Inflammatory macrophage treated with lipopolysaccharide for 1 hour (primary cell): ENCODE results near the gene IL1RAPL1.

Source experiments
- DNase-seq, 2 donors: peaks; one replicate each; pipeline ENCODE4 v3.0.0-alpha.2; 2020 to 2022

The IL1RAPL1 gene

DNA sequence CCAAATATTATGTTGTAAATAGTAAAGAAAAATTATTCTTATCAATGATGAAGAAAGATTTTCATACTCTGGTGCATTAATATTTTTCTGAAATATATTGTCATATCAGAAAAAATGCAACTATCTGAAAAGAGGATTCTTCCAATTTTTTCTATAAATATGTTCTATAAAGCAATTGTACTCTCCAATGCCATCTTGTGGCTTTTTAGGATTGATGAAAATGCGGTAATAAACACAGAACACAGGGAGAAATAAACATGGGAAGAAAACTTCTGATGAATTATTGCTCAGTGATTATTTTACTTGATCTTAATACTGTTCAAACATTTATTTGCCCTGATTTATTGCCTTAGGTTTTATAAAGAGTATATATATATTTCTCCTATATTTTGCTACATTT is 215.4 kb downstream of the IL1RAPL1 start:
- DNase-seq: no peak

- no peak for DNase-seq
These were observed 248.7 kb downstream of the IL1RAPL1 start for GRCh38 chrX:28835991-28836390.

- no peak for DNase-seq
These were observed 256.6 kb downstream of the IL1RAPL1 start for GRCh38 chrX:28843817-28844216.

DNA sequence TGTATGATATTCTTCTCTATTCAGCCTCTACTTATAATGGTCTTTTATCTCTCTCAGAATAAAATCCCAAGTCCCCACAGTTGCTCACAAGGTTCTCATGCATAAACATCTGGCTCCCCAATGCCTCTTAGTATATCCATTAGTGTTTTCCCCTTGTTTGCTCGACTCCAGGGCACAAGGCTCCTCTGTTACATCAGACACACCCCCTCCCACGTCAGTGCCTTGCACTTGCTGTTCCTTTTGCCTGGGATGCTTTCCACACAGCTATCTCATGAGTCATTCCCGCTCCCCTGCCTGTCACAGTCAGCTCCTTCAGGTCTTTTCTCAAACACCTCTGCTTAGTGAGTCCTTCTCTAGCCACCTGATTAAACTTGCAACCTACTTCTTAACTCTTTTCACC is 260.2 kb downstream of the IL1RAPL1 start:
- no peak for DNase-seq

GRCh38 chrX:28848707-28849106 is 261.5 kb downstream of the IL1RAPL1 start:
- no peak for DNase-seq

DNA sequence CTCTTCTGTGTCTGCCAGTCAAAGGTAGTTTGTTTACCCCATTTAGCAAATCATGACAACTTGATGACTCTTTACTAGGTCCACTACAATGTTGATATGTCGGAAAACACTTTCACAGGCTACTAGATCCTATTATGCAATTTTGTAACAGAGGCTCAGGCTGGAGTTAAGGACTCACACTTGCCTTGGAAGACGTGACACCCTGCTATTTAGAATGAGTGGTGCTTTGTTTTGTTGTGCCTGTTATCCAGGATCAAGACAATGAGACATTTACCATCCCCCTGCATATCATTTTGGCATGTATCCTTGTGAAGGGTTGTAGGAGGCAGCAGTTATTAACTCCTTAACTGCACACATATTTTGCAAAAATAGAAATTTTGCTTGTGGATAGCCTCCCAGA is 263.7 kb downstream of the IL1RAPL1 start:
- DNase-seq: no peak

DNA sequence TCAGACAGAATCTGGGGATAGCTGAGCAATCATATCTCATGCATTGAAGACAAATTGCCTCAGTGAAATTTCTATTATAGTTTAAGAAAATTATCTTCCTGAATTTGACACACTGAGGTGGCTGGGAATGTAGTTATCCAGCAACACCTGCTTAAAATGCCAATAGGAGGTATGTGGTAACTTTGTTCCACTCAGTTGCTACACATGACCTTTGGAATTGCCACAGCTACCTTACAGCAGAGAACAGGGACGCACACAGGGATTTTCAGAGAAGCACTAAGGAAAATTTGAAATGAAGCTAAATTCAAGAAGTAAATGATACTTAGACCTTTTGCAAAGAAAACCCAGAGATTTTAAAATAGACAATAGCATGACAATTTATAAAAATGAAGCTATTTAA is 264.6 kb downstream of the IL1RAPL1 start:
- DNase-seq: no peak

DNA sequence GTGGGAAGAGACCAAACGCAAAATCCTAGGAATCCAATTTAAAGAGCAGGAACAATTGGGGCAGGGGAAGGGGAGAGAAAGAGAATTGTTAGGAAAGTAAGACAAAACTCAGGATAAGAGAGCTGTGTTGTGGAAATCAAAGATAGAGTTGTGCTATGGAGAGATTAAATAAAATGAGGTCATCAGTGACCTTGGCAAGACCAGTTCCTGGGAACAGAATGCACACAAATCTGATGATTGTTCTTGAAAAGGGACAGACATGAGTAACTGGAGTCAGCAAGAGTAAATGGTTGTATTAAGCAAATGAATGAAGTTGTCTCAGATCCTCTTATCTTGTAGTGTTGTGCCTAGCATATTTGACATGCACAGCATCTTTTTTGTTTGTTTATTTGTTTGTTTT is 267.4 kb downstream of the IL1RAPL1 start:
- no peak for DNase-seq

DNA sequence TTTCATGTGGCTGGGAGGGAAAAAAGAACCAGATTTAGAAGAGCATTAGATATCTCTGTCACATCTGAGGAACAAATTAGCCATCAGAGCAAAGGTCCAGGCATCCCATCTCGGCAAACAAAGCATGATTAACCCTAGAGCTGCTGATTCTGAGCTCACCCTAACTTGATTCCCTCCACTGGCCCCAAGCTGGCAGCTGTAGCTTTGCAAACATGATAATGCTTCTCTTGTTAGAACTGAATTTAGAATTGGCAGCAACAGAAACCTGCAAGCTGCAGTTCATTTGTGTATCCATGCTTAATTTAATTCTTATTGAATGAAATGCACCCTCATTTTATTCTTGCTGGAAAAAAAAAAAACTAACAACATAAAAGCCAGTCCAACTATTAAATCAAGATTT is 289.2 kb downstream of the IL1RAPL1 start:
- no peak for DNase-seq

- no peak for DNase-seq
These were observed 289.7 kb downstream of the IL1RAPL1 start for GRCh38 chrX:28876901-28877300.

GRCh38 chrX:28880136-28880535 is 292.9 kb downstream of the IL1RAPL1 start:
- DNase-seq: no peak

- DNase-seq: no peak
These were observed 297.6 kb downstream of the IL1RAPL1 start for GRCh38 chrX:28884823-28885222.

DNA sequence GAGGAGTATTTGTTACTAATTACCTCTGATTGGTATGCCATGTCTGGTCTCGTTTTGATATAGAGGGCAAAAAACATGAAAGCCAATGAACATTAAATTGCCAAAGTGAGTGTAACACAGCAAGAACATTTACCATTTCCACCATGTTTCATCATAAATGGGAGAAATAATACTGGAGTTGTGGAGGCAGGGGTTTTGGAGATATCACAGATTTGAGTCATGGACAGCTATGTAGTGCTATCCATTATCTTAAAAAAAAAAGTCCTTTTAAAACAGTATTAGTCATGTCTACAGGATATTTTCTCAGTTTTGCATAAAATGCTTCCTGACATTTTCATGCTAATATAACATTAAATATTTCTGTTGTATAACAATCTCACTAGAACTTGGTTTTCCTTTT is 301.2 kb downstream of the IL1RAPL1 start:
- DNase-seq: no peak

DNA sequence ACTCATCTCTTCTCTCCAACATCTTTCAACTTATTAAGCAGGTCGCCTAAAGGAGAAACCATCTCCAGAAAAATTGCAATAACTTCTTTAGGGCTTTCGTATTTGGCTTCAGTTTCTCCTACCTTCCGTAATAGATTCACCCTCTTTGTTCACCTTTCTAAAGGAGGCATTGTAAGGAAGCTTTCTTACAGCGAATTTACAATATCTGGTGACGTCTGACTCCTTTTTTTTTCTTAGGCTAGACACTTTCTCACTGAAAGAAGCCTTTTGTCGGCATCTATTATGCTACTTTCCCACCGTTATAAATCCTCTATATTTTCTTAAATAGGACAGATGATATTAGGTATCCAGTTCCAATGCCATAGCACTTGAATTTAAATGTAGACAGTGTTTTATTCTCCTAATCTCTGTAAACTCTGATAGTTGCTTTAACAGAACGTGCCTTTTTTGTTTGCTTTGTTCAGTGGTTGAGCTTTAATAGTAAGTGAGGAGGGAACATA is 302.4 kb downstream of the IL1RAPL1 start:
- DNase-seq: no peak

DNA sequence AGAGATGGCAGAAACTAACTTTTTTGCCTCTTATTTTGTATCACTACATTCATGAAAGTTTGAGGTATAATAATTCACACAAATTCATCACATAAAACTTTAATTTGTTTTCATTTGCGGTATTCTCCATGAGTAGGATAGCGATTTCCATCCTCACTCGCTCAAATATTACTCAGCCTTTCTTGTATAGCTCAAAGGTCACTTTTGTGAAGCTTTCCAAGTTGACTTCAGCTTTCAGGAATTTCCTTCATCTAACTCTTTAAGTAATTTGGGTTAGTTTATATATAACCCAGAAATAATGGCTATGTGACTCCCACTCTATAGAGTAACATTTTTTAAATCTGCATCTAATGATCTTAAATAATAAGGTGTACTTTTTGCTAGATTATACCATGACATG is 314.4 kb downstream of the IL1RAPL1 start:
- DNase-seq: no peak

DNA sequence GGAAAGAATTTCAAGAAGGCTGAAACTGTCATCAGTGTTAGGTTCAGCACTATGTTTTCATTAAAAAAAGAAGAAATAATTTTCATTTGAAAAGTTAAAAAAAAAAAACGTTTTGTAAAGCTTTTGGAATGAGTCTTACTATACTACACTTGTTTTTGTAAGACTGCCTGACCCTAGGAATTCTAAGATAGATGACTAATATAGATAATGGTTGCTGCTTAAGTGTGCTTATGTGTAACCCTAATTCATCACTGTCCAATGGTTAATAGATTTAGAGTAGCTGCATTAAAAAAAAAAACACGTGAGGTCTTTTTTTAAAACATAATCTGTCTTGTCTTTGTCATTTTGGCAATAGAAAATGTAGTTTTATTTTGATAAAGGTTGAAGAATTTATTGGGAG is 323.2 kb downstream of the IL1RAPL1 start:
- no peak for DNase-seq

- DNase-seq: no peak
These were observed 333.1 kb downstream of the IL1RAPL1 start for GRCh38 chrX:28920153-28920943.

GRCh38 chrX:28922106-28922505 is 334.9 kb downstream of the IL1RAPL1 start:
- DNase-seq: no peak

DNA sequence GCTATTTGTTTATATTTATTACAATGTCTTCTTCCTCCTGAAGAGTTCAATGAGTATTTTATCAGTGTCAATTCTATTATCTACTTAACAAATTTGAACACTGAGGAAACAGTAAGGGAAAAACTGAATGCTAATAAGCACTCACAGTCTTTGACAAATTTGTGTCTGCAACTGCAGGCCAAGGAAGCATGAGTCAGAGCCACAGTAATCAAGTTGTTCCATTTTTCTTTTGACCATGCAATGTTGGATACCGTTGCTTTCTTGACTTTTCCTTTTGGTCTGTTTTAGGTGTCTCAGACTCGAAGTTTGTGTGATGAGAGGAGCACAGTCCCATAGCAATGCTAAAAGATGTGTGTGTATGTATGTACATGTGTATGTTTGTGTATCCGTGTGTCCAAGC is 359.6 kb downstream of the IL1RAPL1 start:
- no peak for DNase-seq

DNA sequence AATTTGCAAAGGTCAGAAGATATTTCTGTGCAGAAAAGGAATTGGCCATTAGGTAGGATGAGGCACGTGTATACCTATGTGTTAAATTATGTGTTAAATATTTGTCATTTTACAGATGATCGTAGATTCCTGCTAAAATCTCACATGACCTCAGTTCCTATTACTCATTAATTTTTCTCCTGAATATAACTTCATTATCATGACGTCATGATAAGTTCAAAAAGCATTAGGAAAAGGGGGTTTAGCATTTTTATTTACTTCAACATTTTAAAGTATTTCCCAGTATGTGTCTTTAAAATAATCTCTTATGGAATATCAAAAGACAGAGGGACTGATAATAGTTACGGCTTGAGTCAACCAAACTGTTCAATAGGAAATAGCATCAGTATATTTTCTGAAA is 372.8 kb downstream of the IL1RAPL1 start:
- DNase-seq: no peak

- no peak for DNase-seq
These were observed 379.1 kb downstream of the IL1RAPL1 start for GRCh38 chrX:28966331-28966730.

DNA sequence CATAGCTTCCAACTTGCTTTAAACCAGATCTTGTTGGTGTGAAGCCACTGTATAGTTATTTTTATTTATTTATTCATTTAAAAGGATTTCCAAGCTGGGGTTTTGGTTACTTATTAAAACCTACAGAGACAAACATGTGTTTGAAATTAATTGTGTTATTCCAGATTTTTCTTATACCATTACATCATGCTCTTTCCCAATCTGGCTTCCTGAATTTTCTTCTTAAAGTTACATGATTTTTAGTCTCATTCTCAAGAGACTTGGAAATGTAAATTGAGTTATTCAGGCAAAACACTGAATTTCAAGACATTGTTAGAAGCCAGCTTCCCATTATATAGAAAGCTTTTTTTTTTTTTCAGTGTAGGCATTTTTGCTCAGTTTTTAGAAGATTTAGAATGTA is 381.9 kb downstream of the IL1RAPL1 start:
- no peak for DNase-seq

- no peak for DNase-seq
These were observed 392.6 kb downstream of the IL1RAPL1 start for GRCh38 chrX:28979877-28980276.

- DNase-seq: no peak
These were observed 394.7 kb downstream of the IL1RAPL1 start for GRCh38 chrX:28981952-28982351.

DNA sequence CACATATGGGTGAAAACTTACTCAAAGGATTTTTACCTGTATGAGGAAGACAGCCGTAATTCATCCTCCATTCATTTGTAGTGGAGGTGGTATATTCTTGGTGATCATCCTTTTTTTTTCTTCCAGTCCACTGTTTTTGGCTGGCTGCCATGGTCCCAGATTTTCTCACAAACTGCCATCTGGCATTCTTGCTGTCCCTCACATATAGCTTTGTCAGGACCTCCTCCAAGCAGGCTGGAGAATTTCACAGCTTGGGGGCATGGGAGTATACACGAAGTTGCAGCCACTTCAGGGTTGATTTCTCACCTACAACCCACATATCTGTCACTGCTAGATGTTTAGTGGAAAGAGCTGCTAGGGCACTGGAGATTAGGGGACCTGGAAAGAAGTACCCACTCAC is 401.0 kb downstream of the IL1RAPL1 start:
- no peak for DNase-seq
